GM21786 (cell line): Measurements from ENCODE around the gene NF1.
"Not testable (repeated sequence)": the region's sequence is repeated elsewhere in the genome, so short reads cannot be mapped to it uniquely, and the experiment has no call there.

Experiments used
- ATAC-seq: cut with Tn5 transposase; IDR thresholded peaks from one replicate; pipeline ENCODE4 v1.9.1; 2021; ENCODE audit not compliant: unreplicated experiment

The NF1 gene

DNA sequence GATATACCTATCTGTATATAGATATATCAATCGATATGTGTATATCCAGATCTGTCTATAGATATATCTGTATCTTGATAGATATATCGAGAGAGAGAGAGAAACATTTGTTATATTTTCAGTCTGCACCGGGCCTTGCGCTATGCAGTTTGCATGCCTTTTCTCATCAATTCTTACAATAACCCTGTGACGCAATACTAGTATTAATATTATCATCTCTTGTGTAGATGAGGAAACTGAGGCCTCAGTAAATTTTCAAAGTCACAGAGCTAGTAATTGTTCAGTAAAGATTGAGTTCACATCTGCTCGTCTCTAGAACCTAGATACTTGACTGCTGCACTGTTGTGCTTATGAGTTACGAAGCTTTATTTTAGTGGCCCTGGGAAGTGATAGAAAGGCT, 77.6 kb downstream of the NF1 start:
- no peak for ATAC-seq

DNA sequence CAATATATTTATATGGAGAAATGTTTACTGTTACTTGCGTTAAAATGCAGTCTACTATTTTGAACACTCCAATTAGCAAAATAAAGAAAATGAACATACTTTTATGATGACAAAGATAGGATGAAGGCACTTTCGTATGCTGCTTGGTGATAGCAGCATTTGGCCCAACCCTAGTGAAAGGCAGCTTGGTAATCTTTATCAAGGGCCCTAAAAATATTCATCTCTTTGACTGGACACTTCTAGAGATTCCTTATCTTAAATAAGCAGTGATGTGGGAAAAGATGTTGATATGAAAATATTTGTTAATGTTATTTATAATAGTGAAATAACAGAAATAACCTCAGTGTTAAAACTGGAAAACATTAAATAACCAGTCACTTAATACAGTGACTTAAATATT, 79.4 kb downstream of the NF1 start:
- ATAC-seq: no peak

DNA sequence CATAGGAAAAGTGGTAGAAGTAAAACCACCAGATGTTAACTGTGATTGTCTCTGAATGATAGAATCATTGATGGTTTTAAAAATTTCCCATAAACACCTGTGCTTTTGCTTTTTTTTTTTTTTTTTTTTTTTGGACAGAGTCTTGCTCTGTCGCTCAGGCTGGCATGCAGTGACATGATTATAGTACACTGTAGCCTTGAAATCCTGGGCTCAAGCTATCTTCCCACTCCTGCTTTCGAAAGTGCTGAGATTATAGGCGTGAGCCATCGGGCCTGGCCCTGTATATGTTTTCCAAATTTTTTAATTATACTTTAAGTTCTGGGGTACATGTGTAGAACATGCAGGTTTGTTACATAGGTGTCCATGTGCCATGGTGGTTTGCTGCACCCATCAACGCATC, 80.5 kb downstream of the NF1 start:
- no peak for ATAC-seq

DNA sequence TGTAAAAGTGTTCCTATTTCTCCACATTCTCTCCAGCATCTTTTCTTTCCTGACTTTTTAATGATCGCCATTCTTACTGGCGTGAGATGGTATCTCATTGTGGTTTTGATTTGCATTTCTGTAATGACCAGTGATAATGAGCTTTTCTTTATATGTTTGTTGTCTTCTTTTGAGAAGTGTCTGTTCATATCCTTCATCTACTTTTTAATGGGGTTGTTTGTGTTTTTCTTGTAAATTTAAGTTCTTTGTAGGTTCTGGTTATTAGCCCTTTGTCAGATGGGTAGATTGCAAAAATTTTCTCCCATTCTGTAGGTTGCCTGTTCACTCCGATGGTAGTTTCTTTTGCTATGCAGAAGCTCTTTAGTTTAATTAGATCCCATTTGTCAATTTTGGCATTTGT, 81.4 kb downstream of the NF1 start:
- ATAC-seq: not testable (repeated sequence)

DNA sequence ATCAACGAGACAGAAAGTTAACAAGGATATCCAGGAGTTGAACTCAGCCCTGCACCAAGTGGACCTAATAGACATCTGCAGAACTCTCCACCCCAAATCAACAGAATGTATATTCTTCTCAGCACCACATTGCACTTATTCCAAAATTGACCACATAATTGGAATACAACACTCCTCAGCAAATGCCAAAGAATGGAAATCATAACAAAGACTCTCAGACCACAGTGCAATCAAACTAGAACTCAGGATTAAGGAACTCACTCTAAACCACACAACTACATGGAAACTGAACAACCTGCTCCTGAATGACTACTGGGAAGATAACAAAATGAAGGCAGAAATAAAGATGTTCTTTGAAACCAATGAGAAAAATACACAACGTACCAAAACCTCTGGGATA, 84.2 kb downstream of the NF1 start:
- ATAC-seq: not testable (repeated sequence)

DNA sequence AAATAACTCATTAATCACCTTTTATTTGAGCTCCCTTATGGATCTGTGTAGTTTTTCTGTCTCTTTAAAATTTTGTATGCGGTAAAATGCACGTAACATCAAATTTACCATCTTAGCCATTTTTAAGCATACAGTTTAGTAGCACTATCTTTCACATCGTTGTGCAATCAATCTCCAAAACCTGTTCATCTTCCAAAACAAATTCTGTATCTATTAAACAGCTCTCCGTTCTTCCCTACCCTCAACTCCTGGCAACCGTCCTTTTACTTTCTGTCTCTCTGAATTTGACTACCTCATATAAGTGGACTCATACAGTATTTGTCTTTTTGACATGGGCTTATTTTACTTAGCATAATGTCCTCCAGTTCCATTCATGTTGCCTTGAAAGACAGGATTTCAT, 100.5 kb downstream of the NF1 start:
- no peak for ATAC-seq

DNA sequence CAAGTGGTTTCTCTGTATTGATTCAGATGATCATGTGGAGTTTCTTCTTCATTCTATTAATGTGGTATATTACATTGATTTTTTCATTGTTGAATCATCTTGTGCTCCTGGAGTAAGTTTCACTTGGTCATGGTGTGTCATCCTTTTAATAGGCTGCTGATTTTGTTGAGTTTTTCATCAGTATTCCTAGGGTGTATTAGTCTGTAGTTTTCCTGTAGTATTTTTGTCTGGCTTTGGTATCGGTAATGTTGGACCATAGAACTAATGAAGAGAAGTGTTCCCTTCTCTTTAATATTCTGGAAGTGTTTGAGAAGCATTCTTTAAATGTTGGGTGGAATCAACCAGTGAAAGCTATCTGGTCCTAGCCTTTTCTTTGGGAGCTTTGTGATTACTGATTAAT, 103.2 kb downstream of the NF1 start:
- ATAC-seq: no peak

DNA sequence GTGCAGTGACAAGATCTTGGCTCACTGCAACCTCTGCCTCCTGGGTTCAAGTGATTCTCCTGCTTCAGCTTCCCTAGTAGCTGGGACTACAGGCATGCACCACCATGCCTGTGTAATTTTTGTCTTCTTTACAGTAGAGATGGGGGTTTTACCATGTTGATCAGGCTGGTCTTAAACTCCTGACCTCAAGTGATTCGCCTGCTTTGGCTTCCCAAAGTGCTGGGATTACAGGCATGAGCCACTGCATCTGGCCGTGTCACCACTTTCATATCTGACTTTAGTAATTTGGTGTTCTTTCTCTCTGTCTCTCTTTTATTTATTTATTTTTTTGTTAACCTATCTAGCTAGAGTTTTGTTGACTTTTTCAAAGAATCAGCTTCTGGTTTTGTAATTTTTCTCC, 103.9 kb downstream of the NF1 start:
- ATAC-seq: not testable (repeated sequence)

DNA sequence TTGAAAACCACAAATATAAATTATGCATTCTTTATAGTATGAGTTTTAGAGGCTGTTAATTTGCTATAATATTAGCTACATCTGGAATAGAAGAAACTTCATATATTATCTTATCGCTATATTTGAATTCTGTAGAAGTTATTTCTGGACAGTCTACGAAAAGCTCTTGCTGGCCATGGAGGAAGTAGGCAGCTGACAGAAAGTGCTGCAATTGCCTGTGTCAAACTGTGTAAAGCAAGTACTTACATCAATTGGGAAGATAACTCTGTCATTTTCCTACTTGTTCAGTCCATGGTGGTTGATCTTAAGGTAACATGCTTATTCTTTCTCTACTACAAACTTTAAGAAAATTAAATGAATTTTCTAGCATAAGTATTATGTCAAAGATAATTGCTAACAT, 105.5 kb downstream of the NF1 start:
- no peak for ATAC-seq

DNA sequence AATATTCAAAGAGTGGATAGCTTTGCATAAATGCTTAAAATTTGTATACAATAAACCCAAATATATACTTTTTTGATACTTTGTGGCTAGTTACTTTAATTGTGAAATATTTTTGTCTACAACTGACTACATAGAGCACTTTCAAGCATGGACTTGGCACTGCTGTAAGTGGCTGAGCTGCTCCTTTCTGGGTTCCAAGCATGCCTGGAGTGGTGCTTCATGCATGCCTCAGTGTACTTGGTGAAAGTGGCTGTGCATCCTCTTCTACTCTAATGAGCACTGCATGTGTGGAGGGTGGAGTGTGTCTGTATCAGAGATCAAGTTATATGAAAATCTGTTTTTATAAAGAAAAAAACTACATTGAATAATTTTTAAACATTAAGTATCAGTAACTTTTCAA, 108.2 kb downstream of the NF1 start:
- ATAC-seq: no peak

DNA sequence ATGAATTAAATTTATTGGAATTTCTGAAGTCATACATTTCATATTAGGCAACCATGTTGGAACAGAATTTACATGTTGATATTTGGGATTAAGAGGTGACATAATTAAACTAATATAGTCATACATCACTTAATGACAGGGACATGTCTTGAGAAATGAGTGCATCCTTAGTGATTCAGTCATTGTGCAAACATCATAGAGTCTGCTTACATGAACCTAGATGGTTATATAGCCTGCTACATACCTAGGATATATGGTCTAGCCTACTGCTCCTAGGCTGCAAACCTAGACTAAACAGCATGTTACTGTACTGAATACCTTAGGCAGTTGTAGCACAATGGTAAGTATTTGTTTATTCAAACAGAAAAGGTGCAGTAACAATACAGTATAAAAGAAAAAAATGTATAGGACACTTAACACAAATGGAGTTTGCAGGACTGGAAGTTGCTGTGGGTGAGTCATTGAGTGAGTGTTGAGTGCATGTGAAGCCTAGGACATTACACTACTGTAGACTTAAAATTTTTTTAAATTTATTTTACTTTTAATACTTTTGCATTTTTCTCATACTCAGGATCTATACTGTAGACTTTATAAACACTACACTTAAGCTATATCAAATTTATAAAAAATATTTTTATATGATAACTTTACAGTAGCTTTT, 116.7 kb downstream of the NF1 start:
- ATAC-seq: no peak

DNA sequence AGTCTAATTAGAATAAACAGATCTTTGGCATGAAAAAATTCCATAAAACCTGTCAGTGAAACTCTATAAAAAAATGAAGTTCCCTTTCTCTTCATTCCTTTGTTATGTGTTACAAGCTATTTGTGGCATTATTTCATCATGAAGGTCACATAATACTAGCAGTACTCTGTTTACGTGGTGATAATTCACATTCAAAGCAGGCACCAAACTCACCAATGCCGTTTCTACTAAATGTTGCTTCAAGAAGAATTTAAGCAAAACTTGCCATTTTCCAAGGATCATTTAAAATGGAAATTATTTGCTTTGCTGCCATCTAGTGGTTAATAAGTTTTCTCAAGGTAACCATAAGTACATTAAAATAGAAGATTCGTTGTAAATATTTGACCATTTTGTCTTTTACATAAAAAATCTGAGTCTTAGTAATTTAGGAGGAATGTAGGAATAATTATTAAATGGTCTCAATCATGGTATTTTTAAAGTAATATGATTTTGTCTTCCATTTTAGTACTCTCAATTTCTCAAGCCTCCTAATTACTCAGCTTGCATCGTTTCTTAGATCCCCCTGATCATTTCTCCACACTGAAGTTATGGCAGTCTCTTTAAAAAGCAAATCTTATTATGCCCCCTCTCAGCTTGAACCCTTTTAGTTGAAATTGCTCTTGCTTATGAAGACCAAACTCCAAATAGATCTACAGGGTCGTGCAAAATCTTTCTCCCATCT, 121.4 kb downstream of the NF1 start:
- no peak for ATAC-seq

DNA sequence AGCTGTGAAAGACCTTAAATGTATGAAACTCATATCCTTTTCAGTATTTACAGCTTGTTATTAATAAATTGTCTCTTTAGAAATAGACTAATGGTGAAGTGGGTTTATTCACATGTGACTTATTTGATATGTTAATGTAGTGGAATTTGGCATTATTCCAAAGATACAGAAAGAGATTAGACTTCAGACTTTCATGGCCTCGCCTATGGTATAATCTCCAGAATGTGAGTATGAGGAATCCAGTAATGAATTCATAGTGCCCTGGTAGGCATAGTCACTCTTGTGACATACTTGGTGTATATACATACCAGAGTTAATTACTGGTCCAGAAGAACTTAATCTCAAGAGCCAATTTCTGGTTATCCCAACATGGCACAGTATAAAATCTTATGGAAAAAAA, 129.6 kb downstream of the NF1 start:
- no peak for ATAC-seq

DNA sequence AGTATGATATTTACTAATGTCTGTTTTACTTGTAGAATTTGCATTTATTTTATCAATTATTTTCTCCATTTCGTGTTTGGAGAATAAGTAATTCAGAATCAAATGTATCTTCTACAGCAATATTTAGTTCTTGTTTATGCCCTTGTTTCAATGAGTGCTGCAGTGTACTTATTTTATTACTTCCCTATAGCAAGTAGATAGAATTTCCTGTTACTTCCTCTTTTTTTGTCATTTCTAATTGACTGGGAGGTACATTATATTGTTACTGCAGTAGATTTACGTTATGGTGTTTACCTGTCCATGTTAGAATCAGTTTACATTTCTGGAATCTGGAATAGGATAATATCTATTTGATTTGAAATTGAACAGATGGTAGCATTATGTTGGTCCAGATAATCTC, 131.1 kb downstream of the NF1 start:
- ATAC-seq: no peak

DNA sequence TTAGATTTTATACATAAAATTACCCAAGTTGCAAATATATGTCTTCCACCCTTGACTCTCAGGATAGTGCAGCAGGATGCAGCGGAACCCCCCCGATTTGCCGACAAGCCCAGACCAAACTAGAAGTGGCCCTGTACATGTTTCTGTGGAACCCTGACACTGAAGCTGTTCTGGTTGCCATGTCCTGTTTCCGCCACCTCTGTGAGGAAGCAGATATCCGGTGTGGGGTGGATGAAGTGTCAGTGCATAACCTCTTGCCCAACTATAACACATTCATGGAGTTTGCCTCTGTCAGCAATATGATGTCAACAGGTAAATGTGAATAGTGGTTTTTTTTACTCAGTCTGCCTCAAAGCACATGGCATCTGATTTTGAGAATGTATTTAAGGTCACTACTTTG, 131.6 kb downstream of the NF1 start:
- no peak for ATAC-seq

DNA sequence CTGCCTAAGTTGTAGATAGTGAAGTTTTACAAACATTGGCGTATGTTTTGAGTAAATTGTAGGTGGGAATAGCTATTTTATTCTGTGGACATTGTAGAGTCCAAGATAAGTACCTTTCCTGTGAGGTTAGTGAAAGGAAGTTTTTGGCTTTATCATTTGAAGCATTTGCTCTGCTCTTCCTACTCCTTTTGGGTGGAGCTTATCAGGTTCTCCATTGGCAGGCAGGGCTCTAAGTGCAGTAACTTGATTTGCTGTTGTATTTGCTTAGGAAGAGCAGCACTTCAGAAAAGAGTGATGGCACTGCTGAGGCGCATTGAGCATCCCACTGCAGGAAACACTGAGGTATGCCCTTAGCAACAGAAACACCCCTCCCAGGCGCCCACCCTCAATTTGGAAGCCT, 132.2 kb downstream of the NF1 start:
- ATAC-seq: no peak

DNA sequence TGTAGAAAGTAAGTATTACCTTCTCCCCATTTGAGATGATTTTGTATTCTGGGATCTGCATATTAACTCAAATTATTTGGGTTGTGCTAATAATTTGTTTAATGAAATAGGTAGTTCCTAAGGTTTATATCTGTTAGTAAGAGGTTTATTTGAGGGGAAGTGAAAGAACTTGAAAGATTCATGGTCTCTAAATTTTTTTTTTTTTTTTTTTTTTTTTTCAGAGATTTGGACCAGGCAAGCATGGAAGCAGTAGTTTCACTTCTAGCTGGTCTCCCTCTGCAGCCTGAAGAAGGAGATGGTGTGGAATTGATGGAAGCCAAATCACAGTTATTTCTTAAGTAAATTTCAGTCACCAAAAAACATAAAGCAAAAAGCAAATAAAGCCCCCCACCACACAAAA, 137.1 kb downstream of the NF1 start:
- no peak for ATAC-seq

DNA sequence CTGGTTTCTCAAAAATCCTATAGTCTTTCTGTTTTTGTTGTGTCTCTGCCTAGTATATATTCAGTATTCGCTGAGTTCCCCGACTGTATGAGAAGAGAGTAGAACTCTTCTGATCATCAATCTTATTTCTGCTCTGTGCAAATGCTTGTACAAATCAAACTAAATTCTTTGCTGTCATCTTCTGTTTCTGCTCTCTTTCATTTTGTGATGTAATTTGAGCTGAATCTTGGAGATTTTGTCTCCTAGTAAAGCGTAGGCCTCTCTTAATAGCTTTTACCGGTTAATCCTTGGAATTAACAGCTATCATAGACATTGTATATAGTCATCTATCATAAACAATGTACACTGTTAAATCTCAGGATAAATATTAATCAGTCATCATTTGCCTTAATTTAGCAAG, 140.3 kb downstream of the NF1 start:
- ATAC-seq: no peak

DNA sequence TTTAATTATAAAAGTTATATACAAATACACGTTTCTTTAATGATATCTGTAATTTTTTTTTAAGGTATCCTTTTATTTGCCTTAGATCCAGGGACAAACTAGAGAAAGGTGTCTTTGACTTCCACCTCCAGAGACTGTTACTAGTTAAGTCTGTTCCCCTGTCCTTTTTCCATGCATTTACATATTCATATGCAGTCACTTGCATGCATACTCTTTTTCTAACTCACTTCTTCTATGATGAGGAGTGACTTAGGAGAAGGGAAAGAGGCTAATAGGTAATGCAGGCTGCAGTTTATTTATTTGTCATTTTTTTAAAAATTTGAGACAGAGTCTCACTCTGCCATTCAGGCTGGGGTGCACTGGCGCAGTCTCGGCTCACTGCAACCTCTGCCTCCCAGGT, 141.4 kb downstream of the NF1 start:
- ATAC-seq: no peak

DNA sequence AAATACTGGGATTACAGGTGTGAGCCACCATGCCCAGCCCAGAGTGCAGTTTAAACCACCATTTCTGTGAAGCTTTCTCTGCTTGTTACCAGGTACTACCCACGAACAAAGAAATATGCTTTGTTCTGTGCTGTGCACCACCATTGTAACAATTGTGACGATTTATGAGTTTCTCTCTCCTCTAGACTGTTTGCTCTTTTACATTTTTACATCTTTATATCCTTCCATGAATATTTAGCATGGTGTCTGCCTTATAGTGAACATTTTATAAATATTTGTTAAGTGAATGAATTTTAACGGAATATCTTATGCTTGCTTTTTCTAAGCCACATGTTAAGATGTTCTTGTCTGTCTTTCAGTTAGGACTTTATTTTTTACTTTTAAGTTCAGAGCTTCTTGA, 141.9 kb downstream of the NF1 start:
- ATAC-seq: no peak

DNA sequence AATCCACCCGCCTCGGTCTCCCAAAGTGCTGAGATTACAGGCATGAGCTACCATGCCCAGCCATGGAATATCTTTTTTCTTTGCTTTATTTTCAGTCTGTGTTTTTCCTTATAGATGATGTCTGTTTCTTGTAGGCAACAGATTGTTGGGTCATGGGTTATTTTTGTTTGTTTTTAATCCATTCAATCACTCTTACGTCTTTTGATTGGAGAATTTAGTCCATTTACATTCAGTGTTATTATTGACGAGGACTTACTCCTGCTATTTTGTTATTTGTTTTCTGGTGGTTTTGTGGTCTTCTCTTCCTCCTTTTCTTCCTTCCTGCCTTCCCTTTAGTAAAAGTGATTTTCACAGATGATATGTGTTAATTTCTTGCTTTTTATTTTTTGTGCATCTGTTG, 146.3 kb downstream of the NF1 start:
- no peak for ATAC-seq

DNA sequence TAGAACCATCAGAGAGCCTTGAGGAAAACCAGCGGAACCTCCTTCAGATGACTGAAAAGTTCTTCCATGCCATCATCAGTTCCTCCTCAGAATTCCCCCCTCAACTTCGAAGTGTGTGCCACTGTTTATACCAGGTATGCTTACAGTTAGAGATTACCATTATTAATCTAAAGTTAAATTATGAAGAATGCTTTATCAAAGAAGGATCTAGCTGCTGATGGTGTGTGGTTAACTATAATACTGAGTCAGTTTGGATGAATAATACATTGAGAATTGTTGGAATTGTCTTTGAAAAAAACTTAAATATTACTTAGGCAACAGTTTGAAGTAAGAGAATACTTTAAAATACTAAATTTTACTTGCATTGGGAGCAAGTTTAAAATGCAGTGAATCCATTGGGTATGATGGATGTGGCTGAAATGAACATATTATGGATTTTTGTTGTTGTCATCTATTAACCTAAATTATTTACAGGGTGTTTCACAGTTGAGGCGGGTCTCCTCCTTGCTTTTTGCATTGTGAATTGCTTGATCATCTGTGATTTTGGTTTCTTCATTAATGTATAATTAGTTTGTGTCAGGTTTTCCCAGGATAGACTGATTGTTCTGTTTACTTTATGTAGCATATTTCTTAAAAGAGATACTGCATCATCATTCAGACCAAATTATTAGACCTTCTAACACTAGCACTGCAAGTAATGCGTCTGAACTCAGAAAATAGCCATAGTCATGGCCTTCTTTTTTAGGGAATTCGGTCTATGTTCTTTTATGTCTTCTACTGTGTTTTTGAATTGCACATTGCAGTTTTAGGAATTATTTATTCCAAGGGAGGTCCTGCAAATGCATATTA, 154.4 kb downstream of the NF1 start:
- no peak for ATAC-seq
